CD4-positive, alpha-beta T cell treated with Interleukin-15 for 1 hour (primary cell): ENCODE results near the gene ADAR.
"Not testable (repeated sequence)": the region's sequence is repeated elsewhere in the genome, so short reads cannot be mapped to it uniquely, and the experiment has no call there.

Source experiments
- DNase-seq: peaks from one replicate; pipeline ENCODE4 v3.0.0-alpha.2; 2020

ADAR gene, protein sequence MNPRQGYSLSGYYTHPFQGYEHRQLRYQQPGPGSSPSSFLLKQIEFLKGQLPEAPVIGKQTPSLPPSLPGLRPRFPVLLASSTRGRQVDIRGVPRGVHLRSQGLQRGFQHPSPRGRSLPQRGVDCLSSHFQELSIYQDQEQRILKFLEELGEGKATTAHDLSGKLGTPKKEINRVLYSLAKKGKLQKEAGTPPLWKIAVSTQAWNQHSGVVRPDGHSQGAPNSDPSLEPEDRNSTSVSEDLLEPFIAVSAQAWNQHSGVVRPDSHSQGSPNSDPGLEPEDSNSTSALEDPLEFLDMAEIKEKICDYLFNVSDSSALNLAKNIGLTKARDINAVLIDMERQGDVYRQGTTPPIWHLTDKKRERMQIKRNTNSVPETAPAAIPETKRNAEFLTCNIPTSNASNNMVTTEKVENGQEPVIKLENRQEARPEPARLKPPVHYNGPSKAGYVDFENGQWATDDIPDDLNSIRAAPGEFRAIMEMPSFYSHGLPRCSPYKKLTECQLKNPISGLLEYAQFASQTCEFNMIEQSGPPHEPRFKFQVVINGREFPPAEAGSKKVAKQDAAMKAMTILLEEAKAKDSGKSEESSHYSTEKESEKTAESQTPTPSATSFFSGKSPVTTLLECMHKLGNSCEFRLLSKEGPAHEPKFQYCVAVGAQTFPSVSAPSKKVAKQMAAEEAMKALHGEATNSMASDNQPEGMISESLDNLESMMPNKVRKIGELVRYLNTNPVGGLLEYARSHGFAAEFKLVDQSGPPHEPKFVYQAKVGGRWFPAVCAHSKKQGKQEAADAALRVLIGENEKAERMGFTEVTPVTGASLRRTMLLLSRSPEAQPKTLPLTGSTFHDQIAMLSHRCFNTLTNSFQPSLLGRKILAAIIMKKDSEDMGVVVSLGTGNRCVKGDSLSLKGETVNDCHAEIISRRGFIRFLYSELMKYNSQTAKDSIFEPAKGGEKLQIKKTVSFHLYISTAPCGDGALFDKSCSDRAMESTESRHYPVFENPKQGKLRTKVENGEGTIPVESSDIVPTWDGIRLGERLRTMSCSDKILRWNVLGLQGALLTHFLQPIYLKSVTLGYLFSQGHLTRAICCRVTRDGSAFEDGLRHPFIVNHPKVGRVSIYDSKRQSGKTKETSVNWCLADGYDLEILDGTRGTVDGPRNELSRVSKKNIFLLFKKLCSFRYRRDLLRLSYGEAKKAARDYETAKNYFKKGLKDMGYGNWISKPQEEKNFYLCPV

GRCh38 chr1:154607609-154608396 is at the start of gene ADAR:
TSS of gene ADAR (minus strand) at chr1:154608186. CDS start at chr1:154608006, 180 bp downstream.
- peak; percentile 95 for DNase-seq

DNA sequence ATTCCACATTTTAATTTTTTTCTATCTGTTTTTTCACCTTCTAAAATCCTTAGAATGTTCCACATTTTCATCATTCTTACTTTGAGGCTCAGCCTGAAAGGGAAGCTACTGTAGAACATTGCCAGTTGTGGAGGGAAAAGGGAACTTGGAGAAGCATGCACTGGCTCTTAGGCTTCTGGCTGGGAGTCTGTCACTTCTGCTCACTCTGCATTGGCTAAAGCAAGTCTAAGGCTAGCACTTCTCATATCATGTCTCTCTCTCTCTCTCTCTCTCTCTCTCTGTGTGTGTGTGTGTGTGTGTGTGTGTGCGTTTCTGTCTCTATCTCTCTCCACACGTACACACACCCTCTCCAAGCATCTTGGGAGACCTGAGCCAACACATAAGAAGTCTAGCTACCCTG is 49.6 kb upstream of the ADAR start:
- no peak for DNase-seq

GRCh38 chr1:154652893-154653292 is 44.9 kb upstream of the ADAR start:
- no peak for DNase-seq

DNA sequence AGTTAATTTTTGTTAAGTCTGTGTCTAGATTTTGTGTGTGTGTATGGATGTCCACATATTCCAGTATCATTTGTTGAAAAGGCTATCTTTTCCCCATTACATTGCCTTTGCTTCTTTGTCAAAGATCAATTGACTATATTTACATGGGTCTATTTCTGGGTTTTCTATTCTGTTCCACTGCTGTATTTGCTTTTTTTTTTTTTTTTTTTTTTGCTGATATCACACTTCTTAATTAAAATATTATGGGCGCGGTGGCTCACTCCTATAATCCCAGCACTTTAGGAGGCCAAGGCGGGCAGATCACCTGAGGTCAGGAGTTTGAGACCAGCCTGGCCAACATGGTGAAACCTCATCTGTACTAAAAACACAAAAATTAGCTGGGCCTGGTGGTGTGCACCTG is 36.7 kb upstream of the ADAR start:
- not testable (repeated sequence) for DNase-seq

DNA sequence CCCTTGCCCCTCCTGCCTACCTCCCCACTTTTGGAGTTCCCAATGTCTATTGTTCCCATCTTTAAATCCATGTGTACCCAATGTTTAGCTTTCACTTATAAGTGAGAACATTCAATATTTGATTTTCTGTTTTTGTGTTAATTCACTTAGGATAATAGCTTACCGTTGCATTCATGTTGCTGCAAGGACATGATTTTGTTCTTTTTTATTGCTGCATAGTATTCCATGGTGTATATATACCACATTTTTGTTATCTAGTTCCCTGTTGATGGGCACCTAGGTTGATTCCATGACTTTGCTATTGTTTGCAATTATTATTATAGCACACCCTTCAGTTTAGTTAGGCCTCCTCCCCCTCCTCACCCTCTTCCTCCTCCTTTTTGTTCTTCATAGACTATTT is 33.5 kb upstream of the ADAR start:
- DNase-seq: no peak

- DNase-seq: no peak
Observed at GRCh38 chr1:154639876-154640275, 31.9 kb upstream of the ADAR start.

DNA sequence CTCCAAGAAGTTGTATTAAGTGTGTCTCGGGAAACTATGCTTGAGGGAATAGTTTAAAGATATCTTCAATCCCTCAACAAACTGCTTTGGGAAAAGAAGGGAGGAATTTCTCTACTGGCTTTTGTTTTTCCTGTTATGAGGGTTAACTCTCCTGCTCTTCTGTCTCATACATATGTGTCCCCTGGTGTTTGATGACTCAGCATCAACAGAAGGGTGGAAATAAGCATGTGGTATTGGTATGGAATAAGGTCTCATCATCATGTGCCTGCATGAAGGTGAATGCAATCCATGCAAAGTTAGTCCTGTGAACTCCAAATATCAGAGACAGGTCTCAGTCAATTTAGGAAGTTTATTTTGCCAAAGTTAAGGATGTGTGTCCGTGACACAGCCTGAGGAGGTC is 27.2 kb upstream of the ADAR start:
- DNase-seq: no peak

GRCh38 chr1:154629675-154630073 is 21.7 kb upstream of the ADAR start:
- DNase-seq: no peak

GRCh38 chr1:154629061-154629674 is 21.2 kb upstream of the ADAR start:
- DNase-seq: no peak

DNA sequence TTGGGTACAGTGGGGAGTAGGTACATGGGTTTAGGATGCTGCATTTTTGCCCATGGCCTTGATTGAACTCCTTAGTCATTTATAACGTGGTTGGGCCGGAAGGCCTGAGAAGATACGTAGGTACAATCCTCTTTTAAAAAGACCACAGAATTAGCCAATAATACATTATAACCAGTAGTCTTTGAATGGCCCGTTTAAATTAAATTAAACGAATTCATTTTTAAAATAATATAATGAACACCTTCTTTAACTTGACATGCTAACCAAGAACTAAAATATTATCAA is 20.1 kb upstream of the ADAR start:
- DNase-seq: no peak

GRCh38 chr1:154627257-154628120 is 19.5 kb upstream of the ADAR start:
- DNase-seq: peak; percentile 85

- no peak for DNase-seq
Observed at GRCh38 chr1:154626456-154627256, 18.7 kb upstream of the ADAR start.

DNA sequence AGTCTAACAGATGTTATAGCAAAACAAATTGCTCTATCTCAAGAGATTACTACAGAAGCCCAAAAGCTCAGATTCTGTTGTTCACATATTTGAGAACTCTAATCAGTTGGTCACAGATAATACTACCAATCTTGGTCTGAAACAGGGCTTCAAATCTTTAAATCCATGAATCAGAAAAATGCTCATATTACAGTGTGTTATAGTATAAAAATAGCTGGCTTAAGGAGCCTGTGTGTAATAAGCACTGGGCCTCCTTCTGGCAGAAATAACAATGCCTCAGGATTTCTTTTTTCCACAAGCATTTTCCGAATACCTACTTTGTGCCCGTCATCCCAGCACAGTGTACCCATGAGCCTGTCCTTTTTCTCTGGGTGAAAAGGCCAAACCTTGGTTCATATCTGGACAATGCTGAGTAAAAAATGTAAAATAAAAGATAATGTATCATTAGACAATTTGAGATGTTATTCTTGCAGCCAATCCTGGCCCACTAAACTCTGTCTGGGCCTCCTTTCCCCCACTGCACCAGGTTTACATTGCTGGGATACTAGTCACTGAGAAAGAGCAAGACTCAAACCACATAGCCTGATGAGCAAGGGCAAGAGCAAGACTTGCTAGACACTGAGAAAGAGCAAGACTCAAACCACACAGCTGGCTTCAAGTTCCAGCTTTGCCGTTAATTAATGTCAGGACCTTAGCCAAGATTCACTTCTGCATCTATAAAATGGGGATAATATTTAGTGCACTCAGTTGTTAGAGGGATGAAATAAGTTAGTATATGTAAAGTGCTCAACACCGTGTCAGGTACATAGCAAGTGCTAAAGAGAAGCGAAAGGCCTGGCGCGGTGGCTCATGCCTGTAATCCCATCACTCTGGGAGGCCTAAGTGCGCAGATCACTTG is 17.0 kb upstream of the ADAR start:
- DNase-seq: no peak

- peak; percentile 32 for DNase-seq
Observed at GRCh38 chr1:154623358-154623757, 15.4 kb upstream of the ADAR start.

GRCh38 chr1:154622503-154623039 is 14.6 kb upstream of the ADAR start:
- no peak for DNase-seq

- DNase-seq: no peak
Observed at GRCh38 chr1:154621875-154622274, 13.9 kb upstream of the ADAR start.

GRCh38 chr1:154620751-154621150 is 12.8 kb upstream of the ADAR start:
- DNase-seq: no peak

DNA sequence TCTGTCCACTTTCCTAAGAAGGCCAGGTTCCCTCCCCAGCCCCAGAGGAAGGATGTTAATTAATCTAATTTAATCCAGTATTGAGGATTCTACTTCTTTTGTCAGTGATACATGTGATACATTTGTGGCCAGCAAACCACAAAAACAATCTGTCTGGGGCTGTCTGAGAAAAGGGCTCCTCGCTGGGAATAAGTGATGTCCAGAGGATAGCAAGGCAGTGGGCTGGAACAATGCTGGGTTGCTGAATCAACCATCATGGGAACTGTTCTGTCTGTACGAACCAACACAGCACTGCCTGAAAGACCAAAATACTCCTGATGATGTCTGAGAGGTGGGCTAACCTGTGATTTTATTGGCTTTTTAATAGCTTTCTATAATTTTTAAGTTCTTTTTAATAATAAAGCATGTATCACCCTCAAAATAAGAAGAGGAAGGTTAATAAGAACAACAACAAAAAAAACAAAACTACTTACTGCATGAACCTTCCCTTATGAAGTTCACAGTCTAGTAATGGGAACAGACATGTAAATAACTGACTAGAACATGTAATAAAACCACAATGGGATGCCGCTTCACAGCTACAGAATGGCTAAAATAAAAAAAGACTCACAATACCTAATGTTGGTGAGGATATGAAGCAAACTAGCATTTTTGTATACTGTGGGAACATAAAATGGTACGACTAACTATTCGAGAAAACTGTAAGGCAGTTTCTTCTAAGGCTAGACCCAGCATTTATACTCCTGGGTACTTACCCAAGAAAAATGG is 11.4 kb upstream of the ADAR start:
- DNase-seq: no peak
